Neural progenitor cell (in vitro differentiated cells): ENCODE data around the gene SLC19A1.

Experiments
- CTCF ChIP-seq: fragments of 200-600 bp; sonication (generic); IDR thresholded peaks from 2 replicates; pipeline ENCODE4 v1.5.1; 2017; ENCODE audit warnings: antibody characterized with exemption, mild to moderate bottlenecking
- EZH2 ChIP-seq: fragments of 200-600 bp; sonication (generic); IDR thresholded peaks from 2 replicates; pipeline ENCODE4 v1.6.1; 2017; ENCODE audit warnings: antibody characterized with exemption, mild to moderate bottlenecking, moderate library complexity
- EZH2phosphoT487 ChIP-seq: fragments of 200-600 bp; sonication (generic); IDR thresholded peaks from 2 replicates; pipeline ENCODE4 v1.6.1; 2017; ENCODE audit warnings: antibody characterized with exemption

- TF ChIP-seq EZH2 (no peak), CTCF (no peak), EZH2phosphoT487 (no peak)
Observed at GRCh38 chr21:45580576-45581321, 38.5 kb upstream of the SLC19A1 start.
